Activated CD4-positive, alpha-beta T cell treated with anti-CD3 and anti-CD28 coated beads for 24 hours (primary cell): ENCODE data around the gene RNF31.

Source experiments
- DNase-seq, 2 donors: peaks; one replicate each; pipeline ENCODE4 v3.0.0-alpha.2; 2020; ENCODE audit warnings: low read depth in 2 of 2

RNF31 gene

GRCh38 chr14:24116128-24116814, 31.0 kb upstream of the RNF31 start:
- DNase-seq: no peak

GRCh38 chr14:24117179-24117578, 30.1 kb upstream of the RNF31 start:
- DNase-seq: no peak

GRCh38 chr14:24119691-24120090, 27.6 kb upstream of the RNF31 start:
- no peak for DNase-seq

GRCh38 chr14:24121210-24121609, 26.1 kb upstream of the RNF31 start:
- no peak for DNase-seq

DNA sequence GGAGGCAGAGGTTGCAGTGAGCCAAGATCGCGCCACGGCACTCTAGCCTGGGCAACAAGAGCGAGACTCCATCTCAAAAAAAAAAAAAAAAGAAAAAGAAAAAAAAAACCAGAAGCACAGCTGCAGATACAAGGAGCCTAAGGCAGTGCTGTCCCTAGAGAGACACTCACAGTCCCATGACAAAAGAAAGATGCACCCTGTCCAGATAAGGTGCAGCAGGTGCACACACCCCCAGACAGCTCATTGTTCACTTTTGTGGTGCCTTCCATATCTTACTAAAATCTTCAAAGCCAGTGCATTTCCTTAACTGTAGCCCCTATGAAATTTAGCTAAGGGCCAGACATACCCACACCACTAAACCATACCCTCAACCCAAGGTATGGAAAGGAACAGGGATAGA, 24.9 kb upstream of the RNF31 start:
- DNase-seq: no peak

- no peak for DNase-seq
These were observed 24.4 kb upstream of the RNF31 start for GRCh38 chr14:24122898-24123297.

DNA sequence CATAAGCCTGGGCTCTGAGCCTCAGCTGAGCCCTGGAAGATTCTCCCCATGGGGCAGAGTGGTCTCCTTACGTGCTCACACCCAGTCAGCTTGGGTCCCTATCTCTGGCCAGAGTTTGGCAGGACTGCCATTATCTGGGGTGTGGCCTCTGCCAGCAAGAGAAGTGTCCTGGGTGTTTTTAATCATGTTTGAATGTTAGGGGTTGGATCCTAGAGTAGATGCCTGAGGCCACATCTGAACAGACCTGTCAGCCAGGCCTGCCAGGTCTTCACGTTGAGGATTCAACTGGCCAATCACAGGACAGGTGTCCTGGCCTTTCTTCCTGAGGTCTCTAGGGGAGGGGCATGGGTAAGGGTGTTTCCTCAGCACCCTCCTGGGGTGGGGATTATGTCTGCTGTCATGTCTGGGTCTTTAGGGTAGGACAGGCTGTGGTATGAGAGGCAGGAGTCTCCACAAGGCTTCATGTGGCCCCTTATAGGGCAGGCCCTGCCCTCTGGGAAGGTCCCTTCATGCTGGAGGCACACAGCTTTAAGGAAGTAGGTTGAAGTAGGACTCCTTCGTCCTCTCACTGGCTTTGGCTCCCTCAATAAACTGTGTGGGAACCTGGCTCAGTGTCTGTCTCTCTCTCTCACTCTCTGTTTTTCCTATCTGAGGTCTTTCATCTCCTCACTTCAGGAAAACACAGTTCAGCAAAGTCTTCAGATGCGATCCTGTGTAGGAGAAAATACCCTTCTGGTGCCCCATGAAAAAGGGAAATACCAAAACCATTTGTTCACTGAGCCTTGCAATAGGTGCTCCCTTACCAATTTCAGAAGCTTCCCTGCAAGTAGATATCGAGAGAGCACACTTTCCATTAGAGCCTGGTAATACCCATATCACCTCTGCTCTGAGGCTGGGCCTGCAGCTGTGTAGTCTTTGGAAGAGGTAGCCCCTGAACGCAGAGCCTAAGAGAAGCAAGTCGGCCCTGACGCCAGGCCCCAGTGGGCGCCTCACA, 23.6 kb upstream of the RNF31 start:
- DNase-seq: no peak

GRCh38 chr14:24126939-24127338, 20.4 kb upstream of the RNF31 start:
- no peak for DNase-seq

- DNase-seq: no peak
These were observed 19.6 kb upstream of the RNF31 start for GRCh38 chr14:24127673-24128072.

GRCh38 chr14:24129410-24129998, 17.8 kb upstream of the RNF31 start:
- DNase-seq: no peak

- no peak for DNase-seq
These were observed 16.9 kb upstream of the RNF31 start, which contains the start of gene FITM1 for GRCh38 chr14:24130380-24130716. TSS of gene FITM1 (plus strand) at chr14:24130659. CDS start at chr14:24131564, 905 bp downstream.

- DNase-seq: no peak
These were observed 16.4 kb upstream of the RNF31 start for GRCh38 chr14:24130717-24131548.

DNA sequence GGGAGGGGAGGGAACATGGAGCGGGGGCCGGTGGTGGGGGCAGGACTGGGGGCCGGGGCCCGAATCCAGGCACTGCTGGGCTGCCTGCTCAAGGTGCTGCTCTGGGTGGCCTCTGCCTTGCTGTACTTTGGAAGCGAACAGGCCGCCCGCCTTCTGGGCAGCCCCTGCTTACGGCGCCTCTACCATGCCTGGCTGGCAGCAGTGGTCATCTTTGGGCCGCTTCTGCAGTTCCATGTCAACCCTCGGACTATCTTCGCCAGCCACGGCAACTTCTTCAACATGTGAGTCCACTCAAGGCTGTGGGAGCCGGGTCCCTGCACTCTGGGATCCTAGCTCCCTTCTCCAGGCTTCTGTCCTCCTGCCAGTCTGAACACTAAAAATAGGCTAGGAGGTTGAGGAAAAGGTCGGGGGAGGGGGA, 15.7 kb upstream of the RNF31 start:
- no peak for DNase-seq

DNA sequence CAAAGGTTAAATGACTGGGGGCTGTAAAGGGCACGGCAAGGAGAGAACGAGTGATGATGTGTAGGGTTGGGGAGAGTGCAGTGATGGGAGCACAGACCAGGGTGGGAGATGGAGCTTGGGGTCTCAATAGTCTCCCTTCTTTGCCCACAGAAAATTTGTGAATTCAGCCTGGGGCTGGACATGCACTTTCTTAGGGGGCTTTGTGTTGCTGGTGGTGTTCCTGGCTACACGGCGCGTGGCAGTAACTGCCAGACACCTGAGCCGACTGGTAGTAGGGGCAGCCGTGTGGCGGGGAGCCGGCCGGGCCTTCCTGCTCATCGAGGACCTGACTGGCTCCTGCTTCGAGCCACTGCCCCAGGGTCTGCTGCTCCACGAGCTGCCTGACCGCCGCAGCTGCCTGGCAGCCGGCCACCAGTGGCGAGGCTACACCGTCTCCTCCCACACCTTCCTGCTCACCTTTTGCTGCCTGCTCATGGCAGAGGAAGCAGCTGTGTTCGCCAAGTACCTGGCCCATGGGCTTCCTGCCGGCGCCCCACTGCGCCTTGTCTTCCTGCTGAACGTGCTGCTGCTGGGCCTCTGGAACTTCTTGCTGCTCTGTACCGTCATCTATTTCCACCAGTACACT, 15.1 kb upstream of the RNF31 start:
- no peak for DNase-seq

- no peak for DNase-seq
These were observed 14.3 kb upstream of the RNF31 start for GRCh38 chr14:24132976-24133375.

- DNase-seq: no peak
These were observed 13.6 kb upstream of the RNF31 start for GRCh38 chr14:24133735-24134134.

GRCh38 chr14:24135584-24135833, 11.8 kb upstream of the RNF31 start:
- no peak for DNase-seq

DNA sequence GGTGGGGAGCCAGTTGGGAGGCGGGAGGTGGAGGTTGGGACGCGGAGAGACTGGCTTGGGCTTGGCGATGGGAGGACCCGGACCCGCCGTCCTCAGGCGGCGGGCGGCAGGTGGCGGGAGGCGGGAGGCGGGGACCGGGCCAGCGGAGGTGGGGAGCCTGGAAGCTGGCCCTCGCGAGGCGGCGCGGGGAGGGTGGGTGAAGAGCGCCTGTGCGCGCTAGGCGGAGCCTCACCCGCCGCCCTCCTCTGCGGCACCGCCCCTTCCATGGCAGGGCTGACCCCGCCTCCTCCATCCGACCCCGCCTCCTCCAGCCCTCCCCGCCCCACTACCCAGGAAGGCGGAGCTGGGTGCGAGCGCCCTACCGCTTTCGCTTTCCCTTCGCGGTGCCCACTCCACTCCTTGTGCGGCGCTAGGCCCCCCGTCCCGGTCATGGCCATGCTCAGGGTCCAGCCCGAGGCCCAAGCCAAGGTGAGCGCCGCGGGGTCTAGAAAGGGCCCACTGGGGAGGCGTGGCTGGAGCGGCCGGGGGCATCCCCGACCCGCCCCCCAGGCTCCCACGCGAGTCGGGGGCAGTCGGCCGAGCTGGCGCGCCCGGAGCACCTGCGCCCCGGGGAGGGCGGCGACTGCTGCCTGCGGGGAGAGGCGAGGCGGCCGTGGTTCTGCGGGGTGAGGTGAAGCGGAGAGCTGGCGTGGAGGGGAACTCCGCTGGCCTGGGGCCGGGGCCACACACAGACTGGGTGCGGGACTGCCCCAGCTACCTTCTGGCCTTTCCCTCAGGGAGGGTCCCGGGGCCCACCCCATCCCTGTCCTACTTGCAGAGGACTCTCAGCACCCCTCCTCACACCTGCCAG, 11.2 kb upstream of the RNF31 start, which contains the start of gene PSME1:
TSS of gene PSME1 (plus strand) at position 361 of the 850 bp plus-strand sequence. CDS start at position 430, 69 bp downstream.
- DNase-seq: peak; percentile 87 to 93

DNA sequence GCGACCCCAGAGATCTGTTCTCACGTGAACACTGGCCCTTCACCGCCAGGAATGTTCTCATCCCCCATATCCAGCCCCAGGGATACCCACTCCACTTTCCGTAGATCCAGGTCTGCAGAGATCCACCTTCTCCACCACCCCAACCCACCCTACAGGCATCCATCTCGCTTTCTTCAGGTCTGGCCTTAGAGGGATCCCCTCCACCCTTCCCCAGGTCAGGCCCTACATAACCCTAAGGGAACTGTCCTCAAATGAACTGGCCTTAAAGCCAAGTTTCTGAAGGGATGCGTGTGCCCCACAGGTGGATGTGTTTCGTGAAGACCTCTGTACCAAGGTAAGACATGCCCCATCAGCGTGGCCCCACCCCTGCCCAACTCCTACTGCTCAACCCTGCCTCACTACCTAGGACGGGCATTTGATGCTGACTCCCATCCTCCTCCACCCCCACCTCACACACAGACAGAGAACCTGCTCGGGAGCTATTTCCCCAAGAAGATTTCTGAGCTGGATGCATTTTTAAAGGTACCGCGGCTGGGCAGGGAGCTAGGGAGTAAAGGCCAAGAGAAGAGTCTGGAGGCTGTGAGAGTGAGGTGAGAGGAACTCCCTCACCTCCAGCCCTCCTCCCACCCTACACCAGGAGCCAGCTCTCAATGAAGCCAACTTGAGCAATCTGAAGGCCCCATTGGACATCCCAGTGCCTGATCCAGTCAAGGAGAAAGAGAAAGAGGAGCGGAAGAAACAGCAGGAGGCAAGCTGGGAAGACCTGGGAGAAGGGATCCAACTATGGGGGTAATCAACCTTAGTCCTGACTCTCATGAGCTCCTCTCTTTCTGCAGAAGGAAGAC, 10.4 kb upstream of the RNF31 start:
- no peak for DNase-seq
